ENCODE results near the gene FRMD4A. TPM values are rescaled to one million over a fixed set of nuclear protein-coding genes. Genes with fewer than 3 reads are reported as not detected.
A peak's percentile ranks its signal among the peaks of the same experiment; 100 is the strongest.

Gene FRMD4A
- total and polyA plus RNA-seq, 2 experiments from 2014 or later = 5.4 to 10.3 TPM

DNA sequence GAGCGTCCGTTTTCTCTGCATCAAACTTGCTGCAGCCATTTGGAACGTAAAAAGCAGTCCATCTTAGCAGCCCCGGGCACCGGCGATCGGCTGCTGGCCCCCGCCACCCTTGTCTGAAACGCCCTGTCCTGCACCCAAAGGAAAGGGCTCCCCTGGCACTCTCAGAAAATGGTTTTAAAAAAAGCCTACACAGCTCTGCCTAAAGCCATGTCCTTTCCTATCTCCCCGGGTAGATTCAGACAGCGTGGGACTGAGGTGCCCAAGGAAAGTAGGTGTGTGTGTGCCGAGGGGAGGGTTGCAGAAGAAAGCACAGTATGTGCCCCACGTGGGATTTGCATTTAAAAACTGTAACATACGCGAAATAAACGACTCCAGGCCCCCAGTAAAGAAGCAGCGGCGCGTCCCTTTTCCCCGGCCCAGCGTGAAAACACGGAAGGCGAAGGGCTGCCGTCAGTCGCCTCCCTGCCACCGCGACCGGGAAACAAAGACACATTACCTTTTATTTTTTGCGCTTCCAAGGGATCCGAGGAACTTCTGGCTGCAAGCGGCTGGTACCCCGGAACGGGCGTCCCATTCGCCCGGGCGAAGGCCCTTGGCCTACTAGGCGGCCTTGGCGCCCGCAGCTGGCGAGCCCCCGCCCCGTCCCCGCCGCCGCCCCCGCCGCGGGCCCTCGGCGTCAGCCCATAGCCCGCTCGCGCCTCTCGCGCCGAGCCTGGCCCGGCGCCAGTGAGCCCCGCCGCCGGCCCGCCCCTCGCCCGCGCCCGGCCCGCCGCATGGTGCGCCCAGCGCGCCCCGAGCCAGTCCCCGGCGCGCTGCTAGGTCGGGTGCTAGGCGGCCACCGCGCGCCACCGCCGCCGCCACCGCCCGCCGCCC lies 439.4 kb downstream of the FRMD4A start:
- no peaks in the 10 kb centered on the region for H3K79me2 ChIP-seq
- peak overlapping the region; percentile 86 for H3K4me2 ChIP-seq
- DNase-seq (ENCODE audit: low spot score) = peak; percentile 48
- H3K36me3 ChIP-seq (replicated peaks; ENCODE audit: insufficient read depth, low read depth) = no peaks in the 10 kb centered on the region
- H3K9me2 ChIP-seq (replicated peaks; ENCODE audit: insufficient read depth) = no peaks in the 10 kb centered on the region
- TF ChIP-seq EZH2phosphoT487 (IDR thresholded peaks at IDR 0.05; ENCODE audit: low read depth, severe bottlenecking, unreplicated experiment) = no peak
- peak; percentile 59 for TF ChIP-seq EZH2 (IDR thresholded peaks at IDR 0.05; ENCODE audit: borderline replicate concordance)
- TF ChIP-seq, protein P1, sequence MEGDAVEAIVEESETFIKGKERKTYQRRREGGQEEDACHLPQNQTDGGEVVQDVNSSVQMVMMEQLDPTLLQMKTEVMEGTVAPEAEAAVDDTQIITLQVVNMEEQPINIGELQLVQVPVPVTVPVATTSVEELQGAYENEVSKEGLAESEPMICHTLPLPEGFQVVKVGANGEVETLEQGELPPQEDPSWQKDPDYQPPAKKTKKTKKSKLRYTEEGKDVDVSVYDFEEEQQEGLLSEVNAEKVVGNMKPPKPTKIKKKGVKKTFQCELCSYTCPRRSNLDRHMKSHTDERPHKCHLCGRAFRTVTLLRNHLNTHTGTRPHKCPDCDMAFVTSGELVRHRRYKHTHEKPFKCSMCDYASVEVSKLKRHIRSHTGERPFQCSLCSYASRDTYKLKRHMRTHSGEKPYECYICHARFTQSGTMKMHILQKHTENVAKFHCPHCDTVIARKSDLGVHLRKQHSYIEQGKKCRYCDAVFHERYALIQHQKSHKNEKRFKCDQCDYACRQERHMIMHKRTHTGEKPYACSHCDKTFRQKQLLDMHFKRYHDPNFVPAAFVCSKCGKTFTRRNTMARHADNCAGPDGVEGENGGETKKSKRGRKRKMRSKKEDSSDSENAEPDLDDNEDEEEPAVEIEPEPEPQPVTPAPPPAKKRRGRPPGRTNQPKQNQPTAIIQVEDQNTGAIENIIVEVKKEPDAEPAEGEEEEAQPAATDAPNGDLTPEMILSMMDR (IDR thresholded peaks at IDR 0.05; ENCODE audit: poor library complexity) = no peak
- H2AFZ ChIP-seq = peak overlapping the region; percentile 11
- H3K9me3 ChIP-seq (ENCODE audit: low read depth) = no peaks in the 10 kb centered on the region
- no peaks in the 10 kb centered on the region for H3K4me1 ChIP-seq (ENCODE audit: insufficient read depth)
- H3K27me3 ChIP-seq = peaks cover 71% of the 10 kb centered on the region
- no peaks in the 10 kb centered on the region for H4K20me1 ChIP-seq (ENCODE audit: insufficient read depth, poor library complexity, severe bottlenecking)
- H3K27ac ChIP-seq = no peak overlapping the region
- H3K4me3 ChIP-seq = peak overlapping the region; percentile 48
- WGBS (ENCODE audit: low lambda C conversion rate, missing lambda C conversion rate) = 3% methylated on average over 37 of the region's 87 CpGs

DNA sequence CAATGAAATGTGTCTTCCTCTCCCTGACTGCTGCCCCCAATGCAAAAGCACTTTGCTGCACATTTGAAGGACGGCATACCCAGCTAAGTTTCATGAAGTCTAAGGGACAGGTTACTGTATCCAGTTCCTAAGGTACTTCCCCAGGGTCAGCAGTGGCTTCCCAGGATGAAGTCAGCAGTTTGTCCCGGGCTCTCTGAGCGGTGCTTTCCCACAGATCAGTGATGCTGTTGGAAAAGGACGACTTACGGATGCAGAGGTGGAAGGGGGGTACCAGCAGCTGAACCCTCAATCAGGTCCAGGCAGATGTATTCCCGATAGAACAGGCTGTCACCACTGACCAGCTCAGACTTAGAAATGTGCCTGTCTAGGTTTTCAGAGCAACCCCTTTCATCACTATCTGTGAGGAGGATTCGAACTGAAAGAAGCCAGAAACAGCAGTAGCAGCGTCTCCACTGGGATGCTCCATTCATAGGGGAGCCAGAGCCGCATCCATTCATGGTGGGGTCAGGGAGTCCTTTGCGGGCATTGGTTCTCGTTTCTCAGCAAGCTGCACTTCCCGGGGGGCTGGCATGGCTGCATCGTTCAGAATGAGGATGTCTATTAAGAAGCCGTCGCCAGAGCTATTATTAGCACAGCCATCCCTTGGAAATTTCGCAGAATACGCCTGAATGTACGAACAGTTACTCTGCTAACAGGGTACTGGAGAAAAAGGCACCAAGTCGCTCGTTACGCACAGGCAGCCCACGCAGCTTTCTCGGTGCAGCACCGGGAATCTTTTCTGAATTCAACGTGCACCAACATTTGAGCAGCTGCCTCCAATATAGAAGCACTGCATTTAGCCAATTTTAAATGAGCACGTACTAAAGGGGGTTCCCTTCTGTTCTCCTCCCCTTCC lies 440.2 kb downstream of the FRMD4A start:
- H3K4me3 ChIP-seq = peak overlapping the region; percentile 48
- no peaks in the 10 kb centered on the region for H3K36me3 ChIP-seq (replicated peaks; ENCODE audit: insufficient read depth, low read depth)
- no peaks in the 10 kb centered on the region for H3K9me2 ChIP-seq (replicated peaks; ENCODE audit: insufficient read depth)
- WGBS (ENCODE audit: low lambda C conversion rate, missing lambda C conversion rate) = 24% methylated on average over 26 of the region's 26 CpGs
- peak overlapping the region; percentile 11 for H2AFZ ChIP-seq
- H3K27ac ChIP-seq = no peak overlapping the region
- H3K79me2 ChIP-seq = no peaks in the 10 kb centered on the region
- DNase-seq (ENCODE audit: low spot score) = peak; percentile 20
- TF ChIP-seq, protein P1 (IDR thresholded peaks at IDR 0.05; ENCODE audit: poor library complexity) = no peak
- TF ChIP-seq EZH2phosphoT487 (IDR thresholded peaks at IDR 0.05; ENCODE audit: low read depth, severe bottlenecking, unreplicated experiment) (no peak), EZH2 (IDR thresholded peaks at IDR 0.05; ENCODE audit: borderline replicate concordance) (peak; percentile 59)
- peaks cover 71% of the 10 kb centered on the region for H3K27me3 ChIP-seq
- no peaks in the 10 kb centered on the region for H3K4me1 ChIP-seq (ENCODE audit: insufficient read depth)
- no peaks in the 10 kb centered on the region for H3K9me3 ChIP-seq (ENCODE audit: low read depth)
- no peaks in the 10 kb centered on the region for H4K20me1 ChIP-seq (ENCODE audit: insufficient read depth, poor library complexity, severe bottlenecking)
- H3K4me2 ChIP-seq = peak overlapping the region; percentile 75

DNA sequence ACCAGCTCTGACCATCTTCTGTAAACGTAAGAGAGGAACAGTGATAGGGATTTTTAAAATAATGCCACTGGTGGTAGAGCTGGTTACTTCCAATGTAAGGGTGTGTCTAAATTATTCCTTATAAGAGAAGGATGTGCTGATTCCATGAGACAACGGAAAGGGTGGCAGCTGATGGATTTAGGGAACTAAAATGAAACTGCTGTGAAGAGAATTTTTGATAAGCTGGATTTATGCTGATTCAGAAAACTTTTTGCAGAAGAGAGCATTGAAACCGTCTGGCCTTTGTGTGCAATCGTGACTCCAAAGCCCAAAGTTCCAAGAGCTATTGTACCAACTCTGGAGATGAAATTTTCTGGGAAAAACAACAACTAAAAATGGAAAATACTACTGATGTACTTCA lies 443.0 kb downstream of the FRMD4A start:
- H3K4me1 ChIP-seq (ENCODE audit: insufficient read depth) = no peaks in the 10 kb centered on the region
- H2AFZ ChIP-seq = no peak overlapping the region
- H3K4me2 ChIP-seq = no peak overlapping the region
- H3K79me2 ChIP-seq = no peaks in the 10 kb centered on the region
- TF ChIP-seq EZH2 (IDR thresholded peaks at IDR 0.05; ENCODE audit: borderline replicate concordance) (no peak), EZH2phosphoT487 (IDR thresholded peaks at IDR 0.05; ENCODE audit: low read depth, severe bottlenecking, unreplicated experiment) (no peak)
- TF ChIP-seq, protein P1 (IDR thresholded peaks at IDR 0.05; ENCODE audit: poor library complexity) = no peak
- 95% methylated on average over 4 of the region's 4 CpGs for WGBS (ENCODE audit: low lambda C conversion rate, missing lambda C conversion rate)
- no peaks in the 10 kb centered on the region for H4K20me1 ChIP-seq (ENCODE audit: insufficient read depth, poor library complexity, severe bottlenecking)
- no peak overlapping the region for H3K4me3 ChIP-seq
- H3K9me3 ChIP-seq (ENCODE audit: low read depth) = no peaks in the 10 kb centered on the region
- no peaks in the 10 kb centered on the region for H3K36me3 ChIP-seq (replicated peaks; ENCODE audit: insufficient read depth, low read depth)
- H3K9me2 ChIP-seq (replicated peaks; ENCODE audit: insufficient read depth) = no peaks in the 10 kb centered on the region
- no peak overlapping the region for H3K27ac ChIP-seq
- no peak for DNase-seq (ENCODE audit: low spot score)
- peaks cover 52% of the 10 kb centered on the region for H3K27me3 ChIP-seq

All from hepatocyte (in vitro differentiated cells).